Spleen (tissue), 7 donors: ENCODE results near the gene TM4SF4.

Experiments used
- POLR2A ChIP-seq, 3 donors: fragments of 450-650 bp; IDR thresholded peaks; one replicate each; pipeline ENCODE4 v1.5.1; 2017; ENCODE audit warnings: antibody characterized with exemption in 3 of 3, mild to moderate bottlenecking in 1 of 3
- TF ChIP-seq, protein P1 (sequence below), 11 experiments: fragments of 200-600 bp in 7 of 11; fragments of 450-650 bp in 4 of 11; sonication (generic) in 4 of 11; IDR thresholded peaks in 8 of 11; conservative IDR thresholded peaks in 3 of 11; 1 replicate in 7 of 11; 2 replicates in 4 of 11; pipeline versions ENCODE4 v1.4.0 to v1.8.0; 2016 to 2021; ENCODE audit warnings: antibody characterized with exemption in 11 of 11, inconsistent platforms in 4 of 11, mild to moderate bottlenecking in 1 of 11
- donor health status: DM: no; HTN: no; CAD: no; lungs with moderate emphysema.
- donor health status: DM: no; HTN: no; CAD: no.
- donor health status: DM: no; HTN: no; CAD: no.

DNA sequence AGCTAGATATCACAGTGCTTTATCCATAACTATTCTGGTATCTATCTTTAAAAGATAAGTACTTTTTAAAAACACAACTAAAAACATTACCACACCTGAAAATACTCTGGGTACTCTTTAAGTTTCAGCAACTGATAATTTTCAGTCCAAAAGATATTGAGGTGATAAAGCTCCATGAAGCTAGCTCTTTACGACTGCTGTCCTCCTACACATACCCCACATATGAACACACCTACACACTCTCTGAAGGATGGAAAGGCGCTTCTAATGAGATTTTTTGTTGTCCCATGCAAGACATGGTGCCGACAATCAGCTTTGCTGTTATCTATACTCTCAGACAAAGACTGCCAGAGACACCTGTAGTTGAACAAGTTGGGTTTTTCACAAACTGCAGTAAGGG lies 19.1 kb upstream of the TM4SF4 start:
- TF ChIP-seq, protein P1, sequence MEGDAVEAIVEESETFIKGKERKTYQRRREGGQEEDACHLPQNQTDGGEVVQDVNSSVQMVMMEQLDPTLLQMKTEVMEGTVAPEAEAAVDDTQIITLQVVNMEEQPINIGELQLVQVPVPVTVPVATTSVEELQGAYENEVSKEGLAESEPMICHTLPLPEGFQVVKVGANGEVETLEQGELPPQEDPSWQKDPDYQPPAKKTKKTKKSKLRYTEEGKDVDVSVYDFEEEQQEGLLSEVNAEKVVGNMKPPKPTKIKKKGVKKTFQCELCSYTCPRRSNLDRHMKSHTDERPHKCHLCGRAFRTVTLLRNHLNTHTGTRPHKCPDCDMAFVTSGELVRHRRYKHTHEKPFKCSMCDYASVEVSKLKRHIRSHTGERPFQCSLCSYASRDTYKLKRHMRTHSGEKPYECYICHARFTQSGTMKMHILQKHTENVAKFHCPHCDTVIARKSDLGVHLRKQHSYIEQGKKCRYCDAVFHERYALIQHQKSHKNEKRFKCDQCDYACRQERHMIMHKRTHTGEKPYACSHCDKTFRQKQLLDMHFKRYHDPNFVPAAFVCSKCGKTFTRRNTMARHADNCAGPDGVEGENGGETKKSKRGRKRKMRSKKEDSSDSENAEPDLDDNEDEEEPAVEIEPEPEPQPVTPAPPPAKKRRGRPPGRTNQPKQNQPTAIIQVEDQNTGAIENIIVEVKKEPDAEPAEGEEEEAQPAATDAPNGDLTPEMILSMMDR (IDR thresholded peaks at IDR 0.05 in 8 of 11, conservative IDR thresholded peaks at IDR 0.05 in 3 of 11) = no peak
- TF ChIP-seq POLR2A (IDR thresholded peaks at IDR 0.05) = no peak
